HEK293 (cell line): ENCODE measurements around the gene TPGS1.
A peak's percentile ranks its signal among the peaks of the same experiment; 100 is the strongest.

Experiments used
- CTCF ChIA-PET: fragments of 350-600 bp; formaldehyde crosslinking; extraction: SDS; loops from one replicate; lab custom pipeline; 2021; ENCODE audit warnings: antibody characterized with exemption; lab: Yijun Ruan, JAX
- POLR2A ChIA-PET: fragments of 300-600 bp; formaldehyde crosslinking; extraction: SDS; loops from one replicate; lab custom pipeline; 2020; ENCODE audit warnings: antibody characterized with exemption, inconsistent platforms; lab: Yijun Ruan, JAX
- H3K27ac ChIP-seq: fragments of 200-500 bp; sonication (Bioruptor generic); 2 replicates; pipeline ENCODE4 v1.5.1; 2014; ENCODE audit warnings: low read depth, low read length, control low read depth, inconsistent platforms; ENCODE audit errors: extremely low read depth
- H3K36me3 ChIP-seq, 2 experiments: fragments of 200-500 bp in 1 of 2; sonication (Bioruptor generic) in 1 of 2; 1 replicate in 1 of 2; 2 replicates in 1 of 2; pipeline ENCODE4 v1.5.1; 2014 to 2017; ENCODE audit warnings: inconsistent platforms in 2 of 2, low read length in 2 of 2; ENCODE audit not compliant: control insufficient read depth in 2 of 2, insufficient read depth in 1 of 2
- H3K4me1 ChIP-seq: fragments of 200-500 bp; sonication (Bioruptor generic); 2 replicates; pipeline ENCODE4 v1.5.1; 2014; ENCODE audit warnings: mild to moderate bottlenecking, low read length, inconsistent platforms; ENCODE audit not compliant: control insufficient read depth, insufficient read depth
- H3K4me3 ChIP-seq: 2 replicates; pipeline ENCODE4 v1.5.1; 2011; ENCODE audit warnings: low read depth, mild to moderate bottlenecking, control low read depth, low read length, moderate library complexity
- H3K9me3 ChIP-seq: fragments of 200-500 bp; sonication (Bioruptor generic); 2 replicates; pipeline ENCODE4 v1.5.1; 2014; ENCODE audit warnings: low read depth, low read length, inconsistent platforms; ENCODE audit not compliant: control insufficient read depth, insufficient read depth
- EGR2 ChIP-seq: fragments of 450-650 bp; formaldehyde crosslinking; IDR thresholded peaks from 2 replicates; pipeline ENCODE4 v1.5.1; 2016; ENCODE audit warnings: low read depth, missing biosample characterization, missing genetic modification characterization
- HOXC10 ChIP-seq: sonication (generic); formaldehyde crosslinking; IDR thresholded peaks from 2 replicates; pipeline ENCODE4 v1.8.1; 2023; ENCODE audit warnings: mild to moderate bottlenecking, missing genetic modification reagents
- SP2 ChIP-seq: fragments of 450-650 bp; formaldehyde crosslinking; IDR thresholded peaks from 2 replicates; pipeline ENCODE4 v1.5.1; 2016; ENCODE audit warnings: missing biosample characterization, missing genetic modification characterization
- YY2 ChIP-seq: fragments of 450-650 bp; formaldehyde crosslinking; IDR thresholded peaks from 2 replicates; pipeline ENCODE4 v1.5.1; 2016; ENCODE audit warnings: missing biosample characterization, missing genetic modification characterization
- ZBTB17 ChIP-seq: fragments of 450-650 bp; formaldehyde crosslinking; IDR thresholded peaks from 2 replicates; pipeline ENCODE4 v1.5.1; 2016; ENCODE audit warnings: missing biosample characterization, missing genetic modification characterization
- ZBTB20 ChIP-seq: fragments of 450-650 bp; formaldehyde crosslinking; IDR thresholded peaks from 2 replicates; pipeline ENCODE4 v1.5.1; 2016; ENCODE audit warnings: missing biosample characterization, missing genetic modification characterization
- ZBTB48 ChIP-seq: fragments of 450-650 bp; formaldehyde crosslinking; IDR thresholded peaks from 2 replicates; pipeline ENCODE4 v1.5.1; 2016; ENCODE audit warnings: missing biosample characterization, missing genetic modification characterization
- ZFHX2 ChIP-seq: fragments of 450-650 bp; formaldehyde crosslinking; conservative IDR thresholded peaks from 2 replicates; pipeline ENCODE4 v1.5.1; 2016; ENCODE audit warnings: missing biosample characterization, missing genetic modification characterization
- ZNF138 ChIP-seq: fragments of 450-650 bp; formaldehyde crosslinking; IDR thresholded peaks from 2 replicates; pipeline ENCODE4 v1.5.1; 2016; ENCODE audit warnings: missing biosample characterization, missing genetic modification characterization, borderline replicate concordance
- ZNF18 ChIP-seq: fragments of 450-650 bp; formaldehyde crosslinking; IDR thresholded peaks from 2 replicates; pipeline ENCODE4 v1.5.1; 2016; ENCODE audit warnings: missing biosample characterization, missing genetic modification characterization
- ZNF202 ChIP-seq: fragments of 450-650 bp; formaldehyde crosslinking; IDR thresholded peaks from 2 replicates; pipeline ENCODE4 v1.5.1; 2016; ENCODE audit warnings: missing biosample characterization, missing genetic modification characterization, borderline replicate concordance
- ZNF24 ChIP-seq: fragments of 450-650 bp; formaldehyde crosslinking; IDR thresholded peaks from 2 replicates; pipeline ENCODE4 v1.5.1; 2016; ENCODE audit warnings: missing biosample characterization, missing genetic modification characterization
- ZNF350 ChIP-seq: fragments of 450-650 bp; formaldehyde crosslinking; IDR thresholded peaks from 2 replicates; pipeline ENCODE4 v1.5.0; 2017; ENCODE audit warnings: missing biosample characterization, mild to moderate bottlenecking, missing genetic modification characterization
- ZNF366 ChIP-seq: fragments of 450-650 bp; formaldehyde crosslinking; conservative IDR thresholded peaks from 2 replicates; pipeline ENCODE4 v1.5.1; 2016; ENCODE audit warnings: missing biosample characterization, missing genetic modification characterization
- ZNF404 ChIP-seq: fragments of 450-650 bp; formaldehyde crosslinking; IDR thresholded peaks from 2 replicates; pipeline ENCODE4 v1.5.1; 2017; ENCODE audit warnings: missing biosample characterization, missing genetic modification characterization
- ZNF530 ChIP-seq: fragments of 450-650 bp; formaldehyde crosslinking; IDR thresholded peaks from 2 replicates; pipeline ENCODE4 v1.5.1; 2016; ENCODE audit warnings: low read depth, missing biosample characterization, missing genetic modification characterization
- ZNF571 ChIP-seq: fragments of 450-650 bp; formaldehyde crosslinking; IDR thresholded peaks from 2 replicates; pipeline ENCODE4 v1.5.0; 2017; ENCODE audit warnings: missing biosample characterization, missing genetic modification characterization
- ZNF747 ChIP-seq: fragments of 450-650 bp; formaldehyde crosslinking; IDR thresholded peaks from 2 replicates; pipeline ENCODE4 v1.5.1; 2016; ENCODE audit warnings: missing biosample characterization, missing genetic modification characterization
- ZNF76 ChIP-seq: fragments of 450-650 bp; formaldehyde crosslinking; IDR thresholded peaks from 2 replicates; pipeline ENCODE4; 2016; ENCODE audit warnings: low read depth, missing biosample characterization, missing genetic modification characterization, borderline replicate concordance
- ZNF843 ChIP-seq: fragments of 450-650 bp; formaldehyde crosslinking; IDR thresholded peaks from 2 replicates; pipeline ENCODE4 v1.5.1; 2016; ENCODE audit warnings: missing biosample characterization, missing genetic modification characterization
- TF ChIP-seq, protein P1 (sequence below): fragments of 450-650 bp; formaldehyde crosslinking; IDR thresholded peaks from 2 replicates; pipeline ENCODE4 v1.5.1; 2016; ENCODE audit warnings: missing biosample characterization, missing genetic modification characterization, borderline replicate concordance
- TF ChIP-seq, protein P2 (sequence below): fragments of 450-650 bp; formaldehyde crosslinking; IDR thresholded peaks from 2 replicates; pipeline ENCODE4 v1.5.1; 2016; ENCODE audit warnings: missing biosample characterization, missing genetic modification characterization, borderline replicate concordance
- TF ChIP-seq, protein P3 (sequence below): fragments of 450-650 bp; IDR thresholded peaks from 2 replicates; pipeline ENCODE4 v1.5.1; 2018; ENCODE audit warnings: missing biosample characterization, missing genetic modification characterization

TPGS1 gene

DNA sequence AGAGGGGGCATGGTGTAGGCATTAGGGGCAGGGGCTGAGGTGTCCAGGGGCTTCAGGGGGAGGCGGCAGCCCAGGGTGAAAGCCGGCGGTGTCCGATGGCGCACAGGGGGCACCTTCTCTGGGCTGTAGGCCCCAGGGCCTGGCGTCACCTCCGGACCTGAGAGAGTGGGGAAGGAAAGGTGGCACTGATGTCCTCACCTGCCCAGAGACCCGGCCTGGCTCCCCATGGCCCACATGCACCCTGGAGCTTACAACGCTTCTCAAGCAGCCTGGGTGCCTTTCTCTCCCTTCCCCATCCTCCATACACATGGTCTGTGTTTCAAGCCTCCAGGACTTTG, 43.1 kb upstream of the TPGS1 start:
- ChIA-PET CTCF (interaction anchor here (0.6 kb wide), 1 partner anchor 66 kb away, joined by 3 read pairs; no protein-coding TSS in a partner anchor), POLR2A (no interaction called here)
- H3K36me3 ChIP-seq: no peaks in the 10 kb centered on the region
- no peak overlapping the region for H3K4me3 ChIP-seq
- no peaks in the 10 kb centered on the region for H3K4me1 ChIP-seq
- no peaks in the 10 kb centered on the region for H3K9me3 ChIP-seq
- TF ChIP-seq ZBTB48 (tag by site-specific recombination) (no peak), ZNF350 (tag by site-specific recombination) (no peak), ZNF571 (no peak), HOXC10 (CRISPR knock-in tag) (no peak), ZNF747 (no peak)
- TF ChIP-seq, protein P1, sequence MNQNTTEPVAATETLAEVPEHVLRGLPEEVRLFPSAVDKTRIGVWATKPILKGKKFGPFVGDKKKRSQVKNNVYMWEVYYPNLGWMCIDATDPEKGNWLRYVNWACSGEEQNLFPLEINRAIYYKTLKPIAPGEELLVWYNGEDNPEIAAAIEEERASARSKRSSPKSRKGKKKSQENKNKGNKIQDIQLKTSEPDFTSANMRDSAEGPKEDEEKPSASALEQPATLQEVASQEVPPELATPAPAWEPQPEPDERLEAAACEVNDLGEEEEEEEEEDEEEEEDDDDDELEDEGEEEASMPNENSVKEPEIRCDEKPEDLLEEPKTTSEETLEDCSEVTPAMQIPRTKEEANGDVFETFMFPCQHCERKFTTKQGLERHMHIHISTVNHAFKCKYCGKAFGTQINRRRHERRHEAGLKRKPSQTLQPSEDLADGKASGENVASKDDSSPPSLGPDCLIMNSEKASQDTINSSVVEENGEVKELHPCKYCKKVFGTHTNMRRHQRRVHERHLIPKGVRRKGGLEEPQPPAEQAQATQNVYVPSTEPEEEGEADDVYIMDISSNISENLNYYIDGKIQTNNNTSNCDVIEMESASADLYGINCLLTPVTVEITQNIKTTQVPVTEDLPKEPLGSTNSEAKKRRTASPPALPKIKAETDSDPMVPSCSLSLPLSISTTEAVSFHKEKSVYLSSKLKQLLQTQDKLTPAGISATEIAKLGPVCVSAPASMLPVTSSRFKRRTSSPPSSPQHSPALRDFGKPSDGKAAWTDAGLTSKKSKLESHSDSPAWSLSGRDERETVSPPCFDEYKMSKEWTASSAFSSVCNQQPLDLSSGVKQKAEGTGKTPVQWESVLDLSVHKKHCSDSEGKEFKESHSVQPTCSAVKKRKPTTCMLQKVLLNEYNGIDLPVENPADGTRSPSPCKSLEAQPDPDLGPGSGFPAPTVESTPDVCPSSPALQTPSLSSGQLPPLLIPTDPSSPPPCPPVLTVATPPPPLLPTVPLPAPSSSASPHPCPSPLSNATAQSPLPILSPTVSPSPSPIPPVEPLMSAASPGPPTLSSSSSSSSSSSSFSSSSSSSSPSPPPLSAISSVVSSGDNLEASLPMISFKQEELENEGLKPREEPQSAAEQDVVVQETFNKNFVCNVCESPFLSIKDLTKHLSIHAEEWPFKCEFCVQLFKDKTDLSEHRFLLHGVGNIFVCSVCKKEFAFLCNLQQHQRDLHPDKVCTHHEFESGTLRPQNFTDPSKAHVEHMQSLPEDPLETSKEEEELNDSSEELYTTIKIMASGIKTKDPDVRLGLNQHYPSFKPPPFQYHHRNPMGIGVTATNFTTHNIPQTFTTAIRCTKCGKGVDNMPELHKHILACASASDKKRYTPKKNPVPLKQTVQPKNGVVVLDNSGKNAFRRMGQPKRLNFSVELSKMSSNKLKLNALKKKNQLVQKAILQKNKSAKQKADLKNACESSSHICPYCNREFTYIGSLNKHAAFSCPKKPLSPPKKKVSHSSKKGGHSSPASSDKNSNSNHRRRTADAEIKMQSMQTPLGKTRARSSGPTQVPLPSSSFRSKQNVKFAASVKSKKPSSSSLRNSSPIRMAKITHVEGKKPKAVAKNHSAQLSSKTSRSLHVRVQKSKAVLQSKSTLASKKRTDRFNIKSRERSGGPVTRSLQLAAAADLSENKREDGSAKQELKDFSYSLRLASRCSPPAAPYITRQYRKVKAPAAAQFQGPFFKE: no peak
- H3K27ac ChIP-seq: no peak overlapping the region

GRCh38 chr19:465056-465816, 42.1 kb upstream of the TPGS1 start:
- Histone ChIP-seq H3K9me3 (no peaks in the 10 kb centered on the region), H3K27ac (no peak overlapping the region), H3K4me3 (no peak overlapping the region), H3K36me3 (no peaks in the 10 kb centered on the region), H3K4me1 (no peaks in the 10 kb centered on the region)
- TF ChIP-seq ZBTB17 (peak; percentile 90), EGR2 (tag by site-specific recombination) (peak; percentile 85), ZFHX2 (peak; percentile 92), ZNF366 (tag by site-specific recombination) (peak; percentile 86), ZNF843 (tag by site-specific recombination) (no peak)
- CTCF ChIA-PET: no interaction called here
- POLR2A ChIA-PET: no interaction called here

DNA sequence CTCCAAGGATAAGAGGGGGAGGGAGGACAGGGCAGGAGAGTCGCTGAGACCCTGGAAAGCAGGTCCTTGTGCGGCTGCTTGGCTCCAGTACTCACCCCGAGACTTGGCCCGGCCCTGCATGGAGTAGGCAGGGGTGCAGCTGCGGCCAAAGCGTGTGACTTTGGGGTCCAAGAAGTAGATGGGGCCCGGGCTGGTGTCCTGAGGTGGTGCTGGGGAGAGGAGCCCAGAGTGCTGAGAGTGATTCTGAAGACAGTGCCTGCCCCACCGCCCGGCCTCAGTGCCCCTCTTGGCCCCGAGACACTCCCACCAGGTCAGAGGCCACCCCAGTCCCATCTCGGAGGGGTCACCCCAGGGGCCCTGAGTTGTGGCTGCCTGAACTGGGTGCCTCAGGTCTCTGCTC, 39.7 kb upstream of the TPGS1 start:
- ChIA-PET POLR2A (no interaction called here), CTCF (interaction anchor here (0.7 kb wide), 1 partner anchor 43 kb away, joined by 3 read pairs; no protein-coding TSS in a partner anchor)
- H3K9me3 ChIP-seq: no peaks in the 10 kb centered on the region
- H3K4me1 ChIP-seq: no peaks in the 10 kb centered on the region
- no peak overlapping the region for H3K4me3 ChIP-seq
- H3K27ac ChIP-seq: no peak overlapping the region
- H3K36me3 ChIP-seq: no peaks in the 10 kb centered on the region
- TF ChIP-seq ZNF404 (tag by site-specific recombination): no peak
- no peak for TF ChIP-seq ZBTB20 (tag by site-specific recombination)
- no peak for TF ChIP-seq ZNF530 (tag by site-specific recombination)
- TF ChIP-seq ZNF202 (tag by site-specific recombination): no peak
- TF ChIP-seq SP2: no peak
- no peak for TF ChIP-seq ZNF18
- TF ChIP-seq, protein P2, sequence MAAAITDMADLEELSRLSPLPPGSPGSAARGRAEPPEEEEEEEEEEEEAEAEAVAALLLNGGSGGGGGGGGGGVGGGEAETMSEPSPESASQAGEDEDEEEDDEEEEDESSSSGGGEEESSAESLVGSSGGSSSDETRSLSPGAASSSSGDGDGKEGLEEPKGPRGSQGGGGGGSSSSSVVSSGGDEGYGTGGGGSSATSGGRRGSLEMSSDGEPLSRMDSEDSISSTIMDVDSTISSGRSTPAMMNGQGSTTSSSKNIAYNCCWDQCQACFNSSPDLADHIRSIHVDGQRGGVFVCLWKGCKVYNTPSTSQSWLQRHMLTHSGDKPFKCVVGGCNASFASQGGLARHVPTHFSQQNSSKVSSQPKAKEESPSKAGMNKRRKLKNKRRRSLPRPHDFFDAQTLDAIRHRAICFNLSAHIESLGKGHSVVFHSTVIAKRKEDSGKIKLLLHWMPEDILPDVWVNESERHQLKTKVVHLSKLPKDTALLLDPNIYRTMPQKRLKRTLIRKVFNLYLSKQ (tag by site-specific recombination): no peak
- TF ChIP-seq ZNF24 (tag by site-specific recombination): no peak
- TF ChIP-seq ZNF138: no peak
- TF ChIP-seq, protein P3, sequence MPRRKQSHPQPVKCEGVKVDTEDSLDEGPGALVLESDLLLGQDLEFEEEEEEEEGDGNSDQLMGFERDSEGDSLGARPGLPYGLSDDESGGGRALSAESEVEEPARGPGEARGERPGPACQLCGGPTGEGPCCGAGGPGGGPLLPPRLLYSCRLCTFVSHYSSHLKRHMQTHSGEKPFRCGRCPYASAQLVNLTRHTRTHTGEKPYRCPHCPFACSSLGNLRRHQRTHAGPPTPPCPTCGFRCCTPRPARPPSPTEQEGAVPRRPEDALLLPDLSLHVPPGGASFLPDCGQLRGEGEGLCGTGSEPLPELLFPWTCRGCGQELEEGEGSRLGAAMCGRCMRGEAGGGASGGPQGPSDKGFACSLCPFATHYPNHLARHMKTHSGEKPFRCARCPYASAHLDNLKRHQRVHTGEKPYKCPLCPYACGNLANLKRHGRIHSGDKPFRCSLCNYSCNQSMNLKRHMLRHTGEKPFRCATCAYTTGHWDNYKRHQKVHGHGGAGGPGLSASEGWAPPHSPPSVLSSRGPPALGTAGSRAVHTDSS (tag by site-specific recombination): no peak
- no peak for TF ChIP-seq ZNF76 (tag by site-specific recombination)
- no peak for TF ChIP-seq YY2 (tag by site-specific recombination)
